ENCODE measurements around the gene PGS1.
A peak's percentile ranks its signal among the peaks of the same experiment; 100 is the strongest.
"Not testable (repeated sequence)": the region's sequence is repeated elsewhere in the genome, so short reads cannot be mapped to it uniquely, and the experiment has no call there.

PGS1 gene

GRCh38 chr17:78378225-78379130 lies at the start of gene PGS1:
TSS of gene PGS1 (plus strand) at chr17:78378649. CDS start at chr17:78378666, 17 bp downstream.
- DNase-seq (ENCODE audit: low spot score) = peak; percentile 78

- DNase-seq (ENCODE audit: low spot score) = no peak
Observed at GRCh38 chr17:78329263-78330059, 49.0 kb upstream of the PGS1 start.

- no peak for DNase-seq (ENCODE audit: low spot score)
Observed at GRCh38 chr17:78330570-78331224, 47.8 kb upstream of the PGS1 start.

- not testable (repeated sequence) for DNase-seq (ENCODE audit: low spot score)
Observed at GRCh38 chr17:78331355-78331754, 47.1 kb upstream of the PGS1 start.

GRCh38 chr17:78332991-78333390 lies 45.5 kb upstream of the PGS1 start:
- DNase-seq (ENCODE audit: low spot score) = peak; percentile 35

- no peak for DNase-seq (ENCODE audit: low spot score)
Observed at GRCh38 chr17:78335209-78335608, 43.2 kb upstream of the PGS1 start.

GRCh38 chr17:78337244-78338109 lies 41.0 kb upstream of the PGS1 start:
- DNase-seq (ENCODE audit: low spot score) = no peak

- peak; percentile 63 for DNase-seq (ENCODE audit: low spot score)
Observed at GRCh38 chr17:78338486-78339259, 39.8 kb upstream of the PGS1 start.

- DNase-seq (ENCODE audit: low spot score) = no peak
Observed at GRCh38 chr17:78340183-78340955, 38.1 kb upstream of the PGS1 start.

- no peak for DNase-seq (ENCODE audit: low spot score)
Observed at GRCh38 chr17:78341559-78342448, 36.6 kb upstream of the PGS1 start.

GRCh38 chr17:78342449-78343186 lies 35.8 kb upstream of the PGS1 start:
- DNase-seq (ENCODE audit: low spot score) = no peak

GRCh38 chr17:78343187-78343542 lies 35.3 kb upstream of the PGS1 start:
- DNase-seq (ENCODE audit: low spot score) = no peak

GRCh38 chr17:78343543-78344201 lies 34.8 kb upstream of the PGS1 start:
- peak; percentile 86 for DNase-seq (ENCODE audit: low spot score)

- no peak for DNase-seq (ENCODE audit: low spot score)
Observed at GRCh38 chr17:78344666-78345065, 33.8 kb upstream of the PGS1 start.

GRCh38 chr17:78345172-78345571 lies 33.3 kb upstream of the PGS1 start:
- DNase-seq (ENCODE audit: low spot score) = no peak

- DNase-seq (ENCODE audit: low spot score) = no peak
Observed at GRCh38 chr17:78345791-78346494, 32.5 kb upstream of the PGS1 start.

All from CD4-positive, alpha-beta T cell treated with Interleukin-6 at 100 ng/mL for 8 hours (primary cell).